ENCODE data around the gene PDSS1. TPM values are rescaled to one million over a fixed set of nuclear protein-coding genes. Genes with fewer than 3 reads are reported as not detected.
"Not testable (repeated sequence)": the region's sequence is repeated elsewhere in the genome, so short reads cannot be mapped to it uniquely, and the experiment has no call there.

PDSS1 gene
- total RNA-seq, 2 experiments from 2014 or later = 16.1 to 18.8 TPM

DNA sequence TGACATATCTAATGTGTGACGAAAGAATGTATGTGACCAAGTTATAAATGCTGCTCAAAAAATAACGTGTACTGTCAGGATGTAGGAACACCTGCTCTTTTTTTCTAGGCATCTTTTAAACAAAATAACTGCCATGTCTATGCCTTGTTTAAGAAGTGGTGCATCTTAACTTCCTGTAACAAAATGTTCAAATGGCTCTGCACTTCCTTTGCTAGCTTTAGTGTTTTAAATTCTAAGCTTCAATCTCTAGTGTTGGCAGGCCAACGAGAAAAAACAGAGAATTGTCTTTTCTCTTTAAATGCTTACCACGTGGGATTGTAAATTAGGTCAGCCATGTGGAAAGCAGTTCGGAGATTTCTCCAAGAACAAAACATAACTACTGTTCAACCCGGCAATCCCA is 14.6 kb upstream of the PDSS1 start:
- H3K27me3 Mint-ChIP-seq = no peaks in the 10 kb centered on the region
- POLR2A ChIA-PET = interaction anchor here (0.7 kb wide), 1 partner anchor 14 kb away, joined by 3 read pairs; no protein-coding TSS in a partner anchor
- DNase-seq (no peak), ATAC-seq (no peak)
- CTCF ChIA-PET = interaction anchor here (0.6 to 1.8 kb wide), 5 partner anchors 11 to 347 kb away, joined by 3 to 5 read pairs (median 3); no protein-coding TSS in a partner anchor
- intact Hi-C loops (cut with micrococcal nuclease) = no loop called here
- peaks cover 24% of the 10 kb centered on the region for H3K4me1 Mint-ChIP-seq (ENCODE audit: low read depth)
- no peaks in the 10 kb centered on the region for H3K36me3 Mint-ChIP-seq (ENCODE audit: low read depth)
- H3K9me3 Mint-ChIP-seq = peaks cover 5% of the 10 kb centered on the region
- TF ChIP-seq, protein P1, sequence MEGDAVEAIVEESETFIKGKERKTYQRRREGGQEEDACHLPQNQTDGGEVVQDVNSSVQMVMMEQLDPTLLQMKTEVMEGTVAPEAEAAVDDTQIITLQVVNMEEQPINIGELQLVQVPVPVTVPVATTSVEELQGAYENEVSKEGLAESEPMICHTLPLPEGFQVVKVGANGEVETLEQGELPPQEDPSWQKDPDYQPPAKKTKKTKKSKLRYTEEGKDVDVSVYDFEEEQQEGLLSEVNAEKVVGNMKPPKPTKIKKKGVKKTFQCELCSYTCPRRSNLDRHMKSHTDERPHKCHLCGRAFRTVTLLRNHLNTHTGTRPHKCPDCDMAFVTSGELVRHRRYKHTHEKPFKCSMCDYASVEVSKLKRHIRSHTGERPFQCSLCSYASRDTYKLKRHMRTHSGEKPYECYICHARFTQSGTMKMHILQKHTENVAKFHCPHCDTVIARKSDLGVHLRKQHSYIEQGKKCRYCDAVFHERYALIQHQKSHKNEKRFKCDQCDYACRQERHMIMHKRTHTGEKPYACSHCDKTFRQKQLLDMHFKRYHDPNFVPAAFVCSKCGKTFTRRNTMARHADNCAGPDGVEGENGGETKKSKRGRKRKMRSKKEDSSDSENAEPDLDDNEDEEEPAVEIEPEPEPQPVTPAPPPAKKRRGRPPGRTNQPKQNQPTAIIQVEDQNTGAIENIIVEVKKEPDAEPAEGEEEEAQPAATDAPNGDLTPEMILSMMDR (IDR thresholded peaks at IDR 0.05) = no peak
- no peak overlapping the region for H3K4me3 Mint-ChIP-seq
- peak overlapping the region; percentile 57 for H3K27ac Mint-ChIP-seq

DNA sequence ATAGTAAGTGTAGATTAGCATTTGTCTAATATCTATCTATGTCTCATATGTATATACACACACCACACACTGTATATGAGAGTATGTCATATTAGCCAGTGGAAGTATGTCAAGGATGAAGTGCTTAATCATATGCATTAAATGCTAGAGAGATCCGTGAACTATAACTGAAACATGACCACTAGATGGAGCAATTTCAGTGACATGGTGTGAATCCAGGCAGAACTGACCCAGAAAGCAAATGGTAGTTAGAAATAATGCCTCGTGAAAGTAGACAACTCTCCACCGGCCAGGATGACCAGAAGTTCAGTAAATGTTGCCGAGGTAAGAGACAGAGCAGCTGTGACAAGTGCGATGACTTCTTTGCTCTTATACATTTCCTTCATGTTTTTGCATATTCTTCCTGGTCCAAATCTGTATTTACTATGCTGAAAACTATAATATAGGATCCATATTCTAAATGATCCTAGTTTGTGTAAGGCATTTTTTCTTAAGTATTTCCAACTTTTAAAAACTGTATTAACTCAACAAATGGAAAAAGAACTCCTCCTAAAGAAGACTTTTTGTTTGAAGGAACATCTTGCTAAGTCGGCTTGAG is 12.7 kb upstream of the PDSS1 start:
- ChIA-PET CTCF (interaction anchor here (1.1 to 2.4 kb wide), 4 partner anchors 9 to 351 kb away, joined by 3 to 13 read pairs (median 6); no protein-coding TSS in a partner anchor), POLR2A (interaction anchor here (1.5 kb wide), 1 partner anchor 12 kb away, joined by 6 read pairs; no protein-coding TSS in a partner anchor)
- H3K36me3 Mint-ChIP-seq (ENCODE audit: low read depth); H3K9me3 Mint-ChIP-seq; intact Hi-C loops (cut with micrococcal nuclease); H3K27me3 Mint-ChIP-seq; H3K27ac Mint-ChIP-seq: not testable (repeated sequence)
- TF ChIP-seq, protein P1 (IDR thresholded peaks at IDR 0.05) = peak; percentile 80
- peak; percentile 88 for ATAC-seq
- H3K4me1 Mint-ChIP-seq (ENCODE audit: low read depth) = peaks cover 33% of the 10 kb centered on the region
- DNase-seq = peak; percentile 7
- H3K4me3 Mint-ChIP-seq = peak overlapping the region; percentile 21

DNA sequence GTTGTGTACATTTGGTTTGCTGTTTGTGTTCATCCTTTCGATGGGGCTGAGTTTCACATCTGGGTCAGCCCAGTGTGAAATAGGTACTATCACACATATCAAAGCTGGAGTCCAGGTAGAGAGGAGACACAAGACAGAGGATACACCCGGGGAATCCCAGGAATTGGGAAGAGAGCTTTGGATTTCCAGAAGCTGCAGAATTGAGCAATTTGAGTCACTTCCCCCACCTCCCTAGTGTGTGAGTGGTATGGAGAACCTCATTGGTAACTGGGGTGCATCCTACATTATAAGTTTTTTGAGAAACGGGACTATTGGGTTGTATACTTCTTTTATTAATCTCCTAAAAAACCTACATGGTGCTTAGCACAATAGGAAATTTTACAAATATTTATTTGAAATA is 12.1 kb upstream of the PDSS1 start:
- ChIA-PET POLR2A (interaction anchor here (1.5 kb wide), 1 partner anchor 11 kb away, joined by 6 read pairs; no protein-coding TSS in a partner anchor), CTCF (interaction anchor here (1.1 to 2.4 kb wide), 5 partner anchors 9 to 352 kb away, joined by 3 to 13 read pairs (median 5); no protein-coding TSS in a partner anchor)
- ATAC-seq = no peak
- DNase-seq = no peak
- Mint-ChIP-seq H3K36me3 (ENCODE audit: low read depth) (no peaks in the 10 kb centered on the region), H3K27me3 (no peaks in the 10 kb centered on the region), H3K27ac (no peak overlapping the region), H3K9me3 (peaks cover 5% of the 10 kb centered on the region), H3K4me1 (ENCODE audit: low read depth) (peaks cover 33% of the 10 kb centered on the region), H3K4me3 (peak overlapping the region; percentile 21)
- TF ChIP-seq, protein P1 (IDR thresholded peaks at IDR 0.05) = no peak
- intact Hi-C loops (cut with micrococcal nuclease) = no loop called here

- CTCF ChIA-PET = no interaction called here
- TF ChIP-seq, protein P1 (IDR thresholded peaks at IDR 0.05) = no peak
- H3K27ac Mint-ChIP-seq = no peak overlapping the region
- H3K9me3 Mint-ChIP-seq = no peaks in the 10 kb centered on the region
- intact Hi-C loops (cut with micrococcal nuclease) = no loop called here
- ATAC-seq (no peak), DNase-seq (no peak)
- no peaks in the 10 kb centered on the region for H3K27me3 Mint-ChIP-seq
- no peaks in the 10 kb centered on the region for H3K36me3 Mint-ChIP-seq (ENCODE audit: low read depth)
- no peak overlapping the region for H3K4me3 Mint-ChIP-seq
- H3K4me1 Mint-ChIP-seq (ENCODE audit: low read depth) = peaks cover 18% of the 10 kb centered on the region
- POLR2A ChIA-PET = no interaction called here
Observed at GRCh38 chr10:26689399-26689798, 8.1 kb upstream of the PDSS1 start.

DNA sequence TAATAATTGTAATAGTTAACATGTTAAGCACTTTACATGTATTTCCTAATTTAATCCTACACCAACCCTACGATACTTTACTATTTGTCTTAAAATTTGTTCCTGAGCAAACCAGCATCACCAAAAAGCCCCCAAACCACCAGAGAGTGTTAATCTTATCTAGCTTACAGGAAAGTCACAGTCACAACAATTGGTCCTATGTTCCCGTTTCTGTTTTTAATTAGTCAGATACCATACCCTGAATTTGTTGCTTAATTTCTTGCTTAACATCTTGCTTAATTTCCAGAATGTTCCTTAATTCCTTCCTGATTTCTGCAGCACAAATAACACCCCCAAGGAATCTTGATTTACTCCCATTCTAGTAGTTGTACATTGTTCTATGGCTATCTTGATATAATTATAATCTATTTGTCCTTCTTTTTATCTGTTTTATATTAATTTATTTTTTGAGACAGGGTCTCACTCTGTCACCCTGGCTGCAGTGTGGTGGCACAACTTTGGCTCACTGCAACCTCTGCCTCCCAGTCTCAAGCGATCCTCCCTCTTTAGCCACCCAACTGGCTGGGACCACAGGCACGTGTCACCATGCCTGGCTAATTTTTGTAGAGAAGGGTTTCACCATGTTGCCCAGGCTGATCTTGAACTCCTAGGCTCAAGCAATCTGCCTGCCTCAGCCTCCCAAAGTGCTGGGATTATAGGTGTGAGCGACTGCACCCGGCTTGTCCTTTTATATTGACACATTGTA is 6.6 kb upstream of the PDSS1 start:
- Mint-ChIP-seq H3K9me3 (no peaks in the 10 kb centered on the region), H3K4me1 (ENCODE audit: low read depth) (peaks cover 9% of the 10 kb centered on the region), H3K27ac (no peak overlapping the region), H3K4me3 (no peak overlapping the region), H3K36me3 (ENCODE audit: low read depth) (no peaks in the 10 kb centered on the region), H3K27me3 (no peaks in the 10 kb centered on the region)
- no peak for ATAC-seq
- POLR2A ChIA-PET = no interaction called here
- CTCF ChIA-PET = no interaction called here
- intact Hi-C loops (cut with micrococcal nuclease) = no loop called here
- TF ChIP-seq, protein P1 (IDR thresholded peaks at IDR 0.05) = no peak
- no peak for DNase-seq

DNA sequence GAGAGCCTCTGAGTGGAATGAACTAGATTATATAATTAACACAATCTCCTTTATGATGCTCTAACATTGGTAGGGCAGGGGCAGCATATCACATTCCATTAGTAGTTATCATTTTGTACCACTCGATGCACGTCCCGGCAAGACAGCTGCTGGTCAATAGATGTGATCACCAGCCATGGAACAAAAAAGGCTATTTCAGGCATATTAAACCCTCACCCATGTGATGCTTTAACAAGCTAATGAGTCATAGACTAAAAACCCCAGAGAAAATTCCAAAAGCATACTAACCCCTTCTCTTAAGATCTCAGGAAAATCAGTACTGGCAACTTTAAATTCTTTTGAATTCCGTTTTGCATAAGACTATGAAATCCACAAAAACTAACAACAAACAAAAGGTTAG is 3.0 kb upstream of the PDSS1 start:
- H3K27me3 Mint-ChIP-seq; H3K36me3 Mint-ChIP-seq (ENCODE audit: low read depth); ATAC-seq; H3K4me3 Mint-ChIP-seq; DNase-seq; H3K27ac Mint-ChIP-seq; H3K9me3 Mint-ChIP-seq; intact Hi-C loops (cut with micrococcal nuclease); POLR2A ChIA-PET: not testable (repeated sequence)
- peaks cover 11% of the 10 kb centered on the region for H3K4me1 Mint-ChIP-seq (ENCODE audit: low read depth)
- CTCF ChIA-PET = interaction anchor here (1.2 to 2.1 kb wide), 2 partner anchors 9 to 12 kb away, joined by 4 to 6 read pairs; no protein-coding TSS in a partner anchor

Measured in activated CD8-positive, alpha-beta T cell treated with anti-CD3 and anti-CD28 coated beads for 36 hours (primary cell).